HK-2 (cell line): ENCODE data around the gene DSCAM.

Experiments
- DNase-seq: peaks from one replicate; pipeline ENCODE4 v3.0.0-alpha.2; 2018; ENCODE audit not compliant: unreplicated experiment

The DSCAM gene

DNA sequence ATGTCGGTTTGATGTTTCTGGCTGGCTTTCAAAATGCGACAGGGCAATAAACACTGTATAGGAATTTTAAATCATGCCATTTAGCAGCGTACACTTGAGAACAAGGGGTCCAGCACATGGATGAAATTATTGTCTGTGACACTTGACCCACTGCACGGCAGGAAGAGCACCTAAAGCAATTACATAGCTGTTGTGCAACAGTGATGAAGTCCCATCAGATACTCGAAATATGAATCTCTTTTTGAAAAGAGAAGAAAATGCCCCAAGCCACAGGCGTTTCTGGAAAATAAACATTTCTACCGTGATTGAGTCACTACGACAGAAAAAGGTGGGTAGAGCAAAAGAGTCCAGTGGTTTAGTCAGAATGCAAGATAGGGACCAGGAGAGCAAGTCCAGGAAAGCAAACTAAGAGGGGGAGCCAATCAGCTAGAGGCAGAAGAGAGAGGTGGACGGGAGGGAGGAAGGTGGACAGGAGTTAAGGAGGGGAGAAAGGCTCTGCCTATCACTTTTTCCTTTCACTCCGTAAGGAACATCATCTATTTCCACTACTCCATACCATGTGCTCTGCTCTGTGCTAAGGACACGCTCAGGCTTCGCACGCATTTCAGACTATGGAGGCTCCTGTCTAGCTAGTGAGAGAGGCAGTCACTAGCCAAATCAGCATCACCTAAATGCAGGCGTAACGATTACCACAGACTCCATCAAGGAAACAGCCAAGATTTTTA is 6.4 kb downstream of the DSCAM start:
- no peak for DNase-seq

DNA sequence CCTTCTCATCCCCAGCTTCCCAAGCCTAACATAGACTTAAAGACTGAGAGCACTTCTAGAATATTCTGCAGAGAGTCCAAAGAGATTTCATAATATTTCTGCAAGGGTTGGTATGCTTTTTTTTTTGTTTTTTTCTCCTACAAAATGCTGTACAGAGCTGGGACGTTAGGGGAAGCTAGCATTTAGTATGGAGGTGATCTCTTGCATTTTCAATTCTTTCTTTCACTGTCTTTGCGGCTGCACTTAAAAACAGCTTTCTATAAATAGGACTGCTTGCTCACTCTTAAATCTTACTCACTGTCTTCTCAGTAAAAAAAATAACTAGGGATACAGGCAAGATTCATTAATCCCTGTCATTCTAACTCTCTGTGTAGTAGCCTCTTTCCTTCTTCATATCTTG is 7.4 kb downstream of the DSCAM start:
- no peak for DNase-seq

- DNase-seq, result no peak
These were observed 9.5 kb downstream of the DSCAM start for GRCh38 chr21:40837456-40837855.

DNA sequence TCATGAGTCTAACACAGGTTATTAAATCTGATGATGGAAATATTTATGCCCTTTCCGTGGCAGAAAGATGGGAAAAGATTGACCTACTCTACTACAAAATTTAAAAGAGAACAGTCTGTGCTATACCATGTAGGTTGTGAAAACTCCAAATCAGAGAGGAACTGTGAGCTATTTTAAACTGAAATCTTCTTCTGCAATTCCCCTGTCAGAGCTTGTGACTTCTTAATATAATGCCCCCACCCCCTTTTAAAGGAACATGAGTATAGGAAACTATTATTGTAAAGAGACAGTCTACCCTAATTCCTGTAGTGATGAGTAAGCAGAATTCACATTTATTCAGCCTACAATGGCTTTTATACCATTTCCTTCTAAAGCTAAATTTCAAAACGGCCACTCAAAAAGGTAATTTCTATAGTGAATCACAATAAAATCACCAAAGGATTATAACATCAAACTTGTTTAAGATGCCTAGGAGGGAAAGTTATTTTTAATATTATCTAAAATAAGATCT is 11.7 kb downstream of the DSCAM start:
- no peak for DNase-seq

- DNase-seq, result no peak
These were observed 13.8 kb downstream of the DSCAM start for GRCh38 chr21:40833184-40833583.

- no peak for DNase-seq
These were observed 14.6 kb downstream of the DSCAM start for GRCh38 chr21:40832316-40832715.

DNA sequence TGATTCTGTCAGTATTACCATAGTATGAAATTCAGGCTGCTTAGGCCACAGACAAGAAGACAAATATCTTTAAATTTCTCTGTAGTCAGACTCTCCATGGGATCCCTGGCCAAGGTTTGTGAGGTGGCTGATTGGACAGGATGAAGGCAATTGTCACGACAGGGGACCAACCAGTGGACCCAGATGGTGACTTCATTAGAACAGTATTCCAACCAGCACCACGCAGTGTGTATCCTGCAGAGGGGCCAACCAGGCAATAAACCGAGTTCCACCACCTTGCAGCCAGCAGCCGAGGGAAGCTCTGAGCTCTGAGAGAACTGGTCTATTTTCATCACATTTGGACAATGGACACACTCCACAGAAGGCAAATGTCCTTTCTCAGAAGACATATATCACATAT is 16.1 kb downstream of the DSCAM start:
- no peak for DNase-seq

- no peak for DNase-seq
These were observed 17.2 kb downstream of the DSCAM start for GRCh38 chr21:40829791-40830190.

DNA sequence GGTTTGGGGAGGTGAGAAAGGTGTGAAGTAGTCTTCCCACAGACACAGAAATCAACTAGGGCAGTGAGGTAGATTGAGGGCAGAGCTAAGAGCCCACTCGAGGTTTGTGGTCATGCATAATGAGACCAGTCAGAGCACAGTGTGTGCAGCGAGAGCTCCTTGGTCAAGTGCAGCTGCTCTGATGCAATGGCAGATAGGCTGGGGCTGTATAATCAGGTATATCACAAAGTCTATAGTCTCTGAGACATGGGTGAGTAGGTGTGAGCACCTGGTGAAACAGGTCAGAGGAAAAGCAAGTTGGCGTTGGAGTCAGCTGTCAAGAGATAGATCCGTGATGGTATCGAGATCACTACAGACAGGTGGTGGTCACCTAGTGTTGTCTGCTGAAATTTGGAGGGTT is 17.6 kb downstream of the DSCAM start:
- DNase-seq, result no peak

- no peak for DNase-seq
These were observed 19.4 kb downstream of the DSCAM start for GRCh38 chr21:40827509-40827908.

GRCh38 chr21:40819071-40819900 is 27.7 kb downstream of the DSCAM start:
- no peak for DNase-seq

- DNase-seq, result no peak
These were observed 33.0 kb downstream of the DSCAM start for GRCh38 chr21:40813918-40814317.

GRCh38 chr21:40809673-40810197 is 37.2 kb downstream of the DSCAM start:
- DNase-seq, result no peak

- no peak for DNase-seq
These were observed 43.9 kb downstream of the DSCAM start for GRCh38 chr21:40803101-40803500.

DNA sequence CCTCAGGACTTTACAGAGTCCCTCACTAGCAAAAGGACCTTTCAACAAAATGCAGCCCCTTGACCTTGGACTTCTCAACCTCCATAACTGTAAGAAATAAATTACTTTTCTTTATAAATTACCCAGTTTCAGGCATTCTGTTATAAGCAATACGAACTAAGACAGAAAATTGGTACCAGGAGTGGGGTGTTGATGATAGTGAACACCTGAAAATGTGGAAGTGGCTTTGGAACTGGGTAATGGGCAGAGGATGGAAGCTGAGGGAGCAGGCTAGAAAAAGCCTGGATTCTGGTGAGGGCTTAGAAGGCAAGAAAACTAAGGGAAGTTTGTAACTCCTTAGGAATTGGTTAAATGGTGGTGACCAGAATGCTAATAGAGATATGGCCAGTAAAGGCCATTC is 46.8 kb downstream of the DSCAM start:
- DNase-seq, result no peak

DNA sequence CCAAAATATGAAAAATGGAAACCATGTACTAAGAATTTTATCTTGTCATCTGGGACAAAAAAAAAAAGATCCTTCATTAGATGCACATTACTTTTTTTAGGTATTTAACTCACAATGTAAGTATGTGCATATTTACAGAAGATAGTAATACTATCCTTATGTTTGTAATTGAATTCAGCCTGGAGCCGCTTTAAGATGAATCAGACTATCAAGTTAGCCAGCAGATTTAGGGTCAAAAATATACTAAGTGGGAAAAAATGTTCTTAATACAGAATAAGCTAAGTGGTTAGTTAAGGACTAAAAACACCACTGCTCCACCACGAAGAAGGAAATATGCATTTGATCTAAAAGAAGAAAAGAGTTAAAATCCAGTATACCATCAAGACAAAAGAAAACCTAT is 49.1 kb downstream of the DSCAM start:
- DNase-seq, result no peak

DNA sequence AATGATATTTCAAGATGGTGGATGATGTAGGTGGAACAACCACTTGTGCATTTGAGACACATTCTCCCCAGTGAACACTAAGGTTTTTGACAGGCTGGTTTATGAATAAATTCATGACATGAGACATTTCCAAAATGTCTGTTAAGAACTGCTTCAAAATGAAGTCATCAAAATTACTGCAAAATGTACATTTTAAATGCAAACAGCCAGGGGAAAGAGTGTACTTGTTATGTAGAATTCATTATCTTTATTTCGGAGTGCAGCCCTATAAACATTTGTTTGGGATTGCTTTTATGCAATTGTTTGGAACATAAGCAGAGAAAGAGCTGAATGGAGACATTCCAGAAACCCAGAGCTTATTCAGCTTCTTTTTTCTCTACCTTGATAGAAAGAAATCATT is 49.5 kb downstream of the DSCAM start:
- DNase-seq, result no peak

GRCh38 chr21:40796464-40796863 is 50.5 kb downstream of the DSCAM start:
- no peak for DNase-seq

- no peak for DNase-seq
These were observed 51.6 kb downstream of the DSCAM start for GRCh38 chr21:40795313-40795712.

DNA sequence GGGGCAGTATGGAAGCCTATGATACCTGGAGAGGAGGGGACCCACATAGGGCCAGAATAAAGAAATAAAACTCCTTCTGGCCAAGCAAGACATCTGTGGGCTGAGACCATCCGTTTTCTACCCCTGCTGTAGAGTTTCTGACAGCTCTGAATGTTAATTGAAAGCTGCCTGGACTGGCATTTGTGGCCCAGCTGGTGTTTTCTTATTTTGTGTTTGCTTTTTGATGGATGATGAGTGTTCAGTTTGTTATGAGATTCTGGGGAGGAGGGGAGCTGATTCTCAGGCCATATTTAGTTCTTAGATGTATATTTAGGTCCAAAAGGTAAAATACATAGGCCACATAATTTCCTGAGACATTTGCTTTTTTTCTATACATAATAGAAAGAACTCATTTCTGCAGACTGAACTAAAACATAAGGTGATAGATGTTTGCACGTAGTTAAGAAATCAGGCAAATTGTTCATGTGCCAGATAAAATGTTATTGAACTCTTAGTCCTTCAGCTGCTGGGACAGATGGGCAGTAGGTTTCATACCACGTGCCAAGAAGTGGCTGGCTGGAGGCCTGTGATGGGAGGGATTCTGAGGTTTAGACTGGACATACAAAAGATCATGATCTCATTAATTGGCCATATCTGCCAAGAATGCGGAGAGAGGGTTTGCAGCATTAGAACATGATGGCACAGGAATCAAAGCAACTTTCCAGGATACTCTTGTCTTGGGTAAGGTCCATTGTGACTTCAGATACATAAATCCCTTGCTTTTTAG is 54.1 kb downstream of the DSCAM start:
- DNase-seq, result no peak

DNA sequence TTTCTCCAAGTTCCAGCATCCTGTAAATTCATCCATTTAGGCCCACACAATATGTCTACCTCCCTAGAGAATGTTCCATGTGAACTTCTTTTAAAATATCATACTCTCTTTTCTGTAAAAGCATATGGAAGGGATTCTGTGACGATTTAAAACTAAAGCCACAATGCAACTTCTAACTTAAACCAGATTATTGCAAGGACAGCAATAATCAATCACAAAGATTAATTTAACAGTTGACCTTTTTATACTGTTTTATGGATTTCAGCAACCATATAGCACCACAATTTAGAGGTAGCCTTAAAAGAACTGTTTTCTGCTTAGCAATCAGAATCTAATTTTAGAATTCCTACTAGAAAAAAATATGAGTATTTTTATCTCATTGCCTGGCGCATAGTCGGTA is 58.3 kb downstream of the DSCAM start:
- DNase-seq, result no peak

DNA sequence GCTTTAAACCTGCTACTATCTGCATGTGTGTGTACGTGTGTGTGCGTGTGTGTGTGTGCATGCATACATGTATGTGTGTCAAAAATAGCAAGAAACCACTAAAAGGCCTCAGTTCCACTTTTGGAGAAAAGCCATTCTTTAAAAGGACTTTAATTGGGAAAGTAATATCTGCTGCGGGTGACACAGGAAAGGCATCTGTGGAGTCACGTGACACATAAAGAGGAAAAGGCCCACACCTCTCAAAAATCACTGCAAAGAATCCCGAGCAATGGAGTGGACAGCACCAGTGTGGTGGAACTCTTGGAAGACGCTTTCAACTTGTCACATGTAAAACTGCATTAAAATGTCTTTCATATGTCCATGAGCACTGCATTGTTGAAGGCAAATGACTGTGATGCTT is 63.6 kb downstream of the DSCAM start:
- DNase-seq, result no peak
